Esophagus squamous epithelium (tissue), 5 donors: ENCODE results near the gene HPSE2. TPM values are rescaled to one million over a fixed set of nuclear protein-coding genes. Genes with fewer than 3 reads are reported as not detected.

Experiments used
- DNase-seq: peaks from one replicate; lab custom pipeline; 2025; lab: John Stamatoyannopoulos, UW
- H3K27ac ChIP-seq, 4 donors: fragments of 200-600 bp; sonication (generic); one replicate each; pipeline ENCODE4 v1.5.1; 2016 to 2019; ENCODE audit warnings: mild to moderate bottlenecking in 1 of 4
- H3K27me3 ChIP-seq, 4 donors: fragments of 200-600 bp; sonication (generic); 1 replicate in 3 of 4; 2 replicates in 1 of 4; pipeline versions ENCODE4 v1.5.1 to v1.6.0; 2017 to 2021; ENCODE audit warnings: antibody characterized with exemption in 1 of 4
- H3K36me3 ChIP-seq, 3 donors: fragments of 200-600 bp; sonication (generic); one replicate each; pipeline ENCODE4 v1.5.1; 2016 to 2019
- H3K4me1 ChIP-seq, 3 donors: fragments of 200-600 bp; sonication (generic); one replicate each; pipeline ENCODE4 v1.5.1; 2017 to 2019
- H3K4me3 ChIP-seq, 4 donors: fragments of 200-600 bp; sonication (generic); 1 replicate in 3 of 4; 2 replicates in 1 of 4; pipeline ENCODE4 v1.5.1; 2016 to 2019; ENCODE audit warnings: mild to moderate bottlenecking in 2 of 4, moderate library complexity in 1 of 4
- H3K9me3 ChIP-seq, 3 donors: fragments of 200-600 bp; sonication (generic); one replicate each; pipeline ENCODE4 v1.5.1; 2016 to 2019
- POLR2A ChIP-seq, 4 donors: fragments of 450-650 bp; IDR thresholded peaks; one replicate each; pipeline ENCODE4 v1.6.1; 2017; ENCODE audit warnings: antibody characterized with exemption in 4 of 4, mild to moderate bottlenecking in 4 of 4, moderate library complexity in 3 of 4
- WGBS, 2 donors: methylation state at CpG; one replicate each; pipeline ENCODE4 v1.1.5; 2018; 5-methylcytosine and 5-hydroxymethylcytosine counted together
- intact Hi-C: fragments of 100-400 bp; cut with DNase I; formaldehyde crosslinking; loops from one replicate; pipeline ENCODE4 v1.15.0; 2022
- total RNA-seq, 4 donors: library from RNA; depleted of rRNA; stranded (reverse); fragments of >200 nt; gene quantifications; one replicate each; pipeline ENCODE4 v1.1.0, GENCODE V29; 2016
- TF ChIP-seq, protein P1 (sequence below), 6 experiments: fragments of 450-650 bp in 4 of 6; fragments of 200-600 bp in 2 of 6; sonication (generic) in 2 of 6; IDR thresholded peaks; one replicate each; pipeline ENCODE4 v1.5.1; 2016 to 2019; ENCODE audit warnings: antibody characterized with exemption in 6 of 6, mild to moderate bottlenecking in 4 of 6, moderate library complexity in 4 of 6
- donor health status: DM: yes; HTN: yes; CAD: no.

HPSE2 gene
- total RNA-seq, 4 donors from 2014 or later: 0.47 to 5.3 (median 2.6) TPM

DNA sequence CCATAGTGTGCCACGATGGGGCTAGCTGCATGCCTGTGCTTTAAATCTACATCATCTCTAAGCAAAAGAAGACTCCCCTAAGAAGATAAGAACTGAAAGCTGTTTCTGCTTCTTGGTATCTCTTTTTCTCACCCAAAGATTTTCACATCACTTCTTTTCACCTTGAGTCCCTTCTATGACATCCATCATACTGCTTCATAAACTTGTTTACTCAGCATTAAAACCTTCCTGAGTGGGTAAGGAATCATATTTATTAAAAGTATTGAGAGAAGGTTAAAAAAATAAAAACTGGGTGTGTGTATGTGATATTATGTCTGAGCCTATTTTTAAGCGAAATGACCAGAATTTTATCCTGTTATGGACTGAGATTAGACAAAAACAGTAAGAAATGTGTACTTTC lies 150.3 kb downstream of the HPSE2 start:
- H3K27me3 ChIP-seq: no peaks in the 10 kb centered on the region
- H3K4me1 ChIP-seq: no peaks in the 10 kb centered on the region
- TF ChIP-seq, protein P1, sequence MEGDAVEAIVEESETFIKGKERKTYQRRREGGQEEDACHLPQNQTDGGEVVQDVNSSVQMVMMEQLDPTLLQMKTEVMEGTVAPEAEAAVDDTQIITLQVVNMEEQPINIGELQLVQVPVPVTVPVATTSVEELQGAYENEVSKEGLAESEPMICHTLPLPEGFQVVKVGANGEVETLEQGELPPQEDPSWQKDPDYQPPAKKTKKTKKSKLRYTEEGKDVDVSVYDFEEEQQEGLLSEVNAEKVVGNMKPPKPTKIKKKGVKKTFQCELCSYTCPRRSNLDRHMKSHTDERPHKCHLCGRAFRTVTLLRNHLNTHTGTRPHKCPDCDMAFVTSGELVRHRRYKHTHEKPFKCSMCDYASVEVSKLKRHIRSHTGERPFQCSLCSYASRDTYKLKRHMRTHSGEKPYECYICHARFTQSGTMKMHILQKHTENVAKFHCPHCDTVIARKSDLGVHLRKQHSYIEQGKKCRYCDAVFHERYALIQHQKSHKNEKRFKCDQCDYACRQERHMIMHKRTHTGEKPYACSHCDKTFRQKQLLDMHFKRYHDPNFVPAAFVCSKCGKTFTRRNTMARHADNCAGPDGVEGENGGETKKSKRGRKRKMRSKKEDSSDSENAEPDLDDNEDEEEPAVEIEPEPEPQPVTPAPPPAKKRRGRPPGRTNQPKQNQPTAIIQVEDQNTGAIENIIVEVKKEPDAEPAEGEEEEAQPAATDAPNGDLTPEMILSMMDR (IDR thresholded peaks at IDR 0.05): no peak
- no peak for TF ChIP-seq POLR2A (IDR thresholded peaks at IDR 0.05)
- H3K27ac ChIP-seq: no peak overlapping the region
- no peak for DNase-seq
- H3K9me3 ChIP-seq: no peaks in the 10 kb centered on the region
- no peaks in the 10 kb centered on the region for H3K36me3 ChIP-seq
- WGBS, 2 donors: 66 to 81% methylated on average over 2 of the region's 2 CpGs
- intact Hi-C loops: no loop called here
- H3K4me3 ChIP-seq: no peak overlapping the region

GRCh38 chr10:99084161-99084560 lies 151.5 kb downstream of the HPSE2 start:
- no peaks in the 10 kb centered on the region for H3K27me3 ChIP-seq
- intact Hi-C loops: no loop called here
- H3K9me3 ChIP-seq: no peaks in the 10 kb centered on the region
- H3K4me3 ChIP-seq: no peak overlapping the region
- DNase-seq: no peak
- no peak overlapping the region for H3K27ac ChIP-seq
- H3K4me1 ChIP-seq: no peaks in the 10 kb centered on the region
- TF ChIP-seq, protein P1 (IDR thresholded peaks at IDR 0.05): no peak
- no peak for TF ChIP-seq POLR2A (IDR thresholded peaks at IDR 0.05)
- no peaks in the 10 kb centered on the region for H3K36me3 ChIP-seq
- 49 to 56% methylated on average over 3 of the region's 3 CpGs for WGBS, 2 donors

- Histone ChIP-seq H3K9me3 (no peaks in the 10 kb centered on the region), H3K27me3 (no peaks in the 10 kb centered on the region), H3K27ac (no peak overlapping the region), H3K4me3 (no peak overlapping the region), H3K36me3 (no peaks in the 10 kb centered on the region), H3K4me1 (no peaks in the 10 kb centered on the region)
- TF ChIP-seq, protein P1 (IDR thresholded peaks at IDR 0.05): no peak
- no peak for TF ChIP-seq POLR2A (IDR thresholded peaks at IDR 0.05)
- 18 to 23% methylated on average over 1 of the region's 1 CpG for WGBS, 2 donors
- DNase-seq: no peak
- intact Hi-C loops: no loop called here
Measured at GRCh38 chr10:99080275-99080945, 155.2 kb downstream of the HPSE2 start.

DNA sequence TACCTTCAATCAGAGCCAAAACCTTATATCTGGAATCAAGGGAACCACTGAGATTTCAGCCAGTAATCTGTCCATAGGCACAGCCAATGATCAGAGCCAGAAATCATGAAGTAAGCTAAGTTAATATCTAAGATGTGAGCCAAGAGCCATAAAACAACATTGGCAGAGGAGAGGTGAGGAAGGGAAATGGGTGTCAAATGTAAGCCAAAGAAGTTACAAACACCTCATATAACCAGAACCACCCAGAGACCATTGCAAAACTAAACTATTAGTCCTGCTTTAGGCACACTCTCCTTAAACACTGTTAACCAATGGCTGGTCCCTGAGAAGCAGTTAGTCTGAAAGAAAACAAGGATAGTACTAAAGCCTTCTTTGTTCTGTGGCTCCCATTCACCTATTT lies 173.1 kb downstream of the HPSE2 start:
- DNase-seq: no peak
- H3K27me3 ChIP-seq: no peaks in the 10 kb centered on the region
- H3K27ac ChIP-seq: no peak overlapping the region
- no peaks in the 10 kb centered on the region for H3K4me1 ChIP-seq
- intact Hi-C loops: no loop called here
- no peak overlapping the region for H3K4me3 ChIP-seq
- TF ChIP-seq, protein P1 (IDR thresholded peaks at IDR 0.05): no peak
- TF ChIP-seq POLR2A (IDR thresholded peaks at IDR 0.05): no peak
- H3K9me3 ChIP-seq: no peaks in the 10 kb centered on the region
- no peaks in the 10 kb centered on the region for H3K36me3 ChIP-seq

GRCh38 chr10:99058762-99059161 lies 176.9 kb downstream of the HPSE2 start:
- H3K9me3 ChIP-seq: no peaks in the 10 kb centered on the region
- H3K27ac ChIP-seq: no peak overlapping the region
- no peaks in the 10 kb centered on the region for H3K36me3 ChIP-seq
- H3K27me3 ChIP-seq: no peaks in the 10 kb centered on the region
- no peak overlapping the region for H3K4me3 ChIP-seq
- no peak for DNase-seq
- H3K4me1 ChIP-seq: no peaks in the 10 kb centered on the region
- intact Hi-C loops: no loop called here
- no peak for TF ChIP-seq POLR2A (IDR thresholded peaks at IDR 0.05)
